Lung microvascular endothelial cell (primary cell): Measurements from ENCODE around the gene DHRSX. TPM values are rescaled to one million over a fixed set of nuclear protein-coding genes. Genes with fewer than 3 reads are reported as not detected.
"Not testable (repeated sequence)": the region's sequence is repeated elsewhere in the genome, so short reads cannot be mapped to it uniquely, and the experiment has no call there.

Experiments used
- DNase-seq, 2 donors: peaks; one replicate each; pipeline versions ENCODE4 v3.0.0 to v3.0.0-alpha.2; 2010; ENCODE audit warnings: low read depth in 2 of 2
- total RNA-seq: library from RNA; depleted of rRNA; stranded (reverse); fragments of >200 nt; gene quantifications from 2 replicates; pipeline ENCODE4 v1.2.1, GENCODE V29; 2014

The DHRSX gene
- total RNA-seq, 1 donor from 2014 or later: 23.6 TPM

DNA sequence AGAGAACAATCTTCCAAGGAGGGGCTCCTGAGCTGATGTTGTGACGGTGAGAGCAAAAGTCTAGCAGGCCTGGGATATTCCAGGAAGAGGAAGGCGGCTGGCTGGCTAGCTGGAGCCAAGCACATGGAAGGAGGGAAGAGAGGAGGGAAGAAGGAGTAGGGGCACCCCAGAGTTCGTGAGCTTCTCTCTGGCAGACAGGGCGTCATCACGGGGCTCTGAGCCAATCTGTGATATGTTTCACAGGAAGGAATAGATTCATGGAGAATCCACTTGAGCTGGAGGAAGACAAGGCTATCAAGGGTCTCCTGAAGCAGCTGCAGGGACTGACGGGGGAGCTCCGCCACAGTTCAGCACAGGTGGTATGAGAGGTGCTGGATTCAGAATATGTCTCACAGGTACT lies 73.6 kb downstream of the DHRSX start:
- no peak for DNase-seq

DNA sequence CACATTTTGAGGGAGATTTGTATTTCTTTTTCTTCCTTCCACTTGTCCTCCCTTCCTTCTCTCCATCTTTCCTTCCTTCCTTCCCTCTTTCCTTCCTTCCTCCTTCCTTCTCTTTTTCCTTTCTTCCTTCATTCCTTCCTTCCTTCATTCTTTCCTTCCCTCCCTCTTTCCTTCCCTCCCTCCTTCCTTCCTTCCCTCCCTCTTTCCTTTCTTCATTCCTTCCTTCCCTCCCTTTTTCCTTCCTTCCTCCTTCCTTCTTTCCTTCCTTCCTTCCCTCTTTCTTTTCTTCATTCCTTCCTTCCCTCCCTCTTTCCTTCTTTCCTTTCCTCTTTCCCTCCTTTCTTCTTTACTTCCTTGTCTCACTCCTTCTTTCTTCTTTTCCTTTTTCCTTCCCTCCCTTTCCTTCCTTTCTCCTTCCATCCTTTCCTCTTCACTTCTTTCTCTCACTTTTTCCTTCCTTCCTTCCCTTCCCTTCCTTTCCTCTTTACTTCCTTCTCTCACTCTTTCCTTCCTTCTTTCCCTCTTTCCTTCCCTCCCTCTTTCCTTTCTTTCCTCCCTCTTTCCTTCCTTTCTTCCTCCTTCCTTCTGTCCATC lies 74.4 kb downstream of the DHRSX start:
- no peak for DNase-seq

DNA sequence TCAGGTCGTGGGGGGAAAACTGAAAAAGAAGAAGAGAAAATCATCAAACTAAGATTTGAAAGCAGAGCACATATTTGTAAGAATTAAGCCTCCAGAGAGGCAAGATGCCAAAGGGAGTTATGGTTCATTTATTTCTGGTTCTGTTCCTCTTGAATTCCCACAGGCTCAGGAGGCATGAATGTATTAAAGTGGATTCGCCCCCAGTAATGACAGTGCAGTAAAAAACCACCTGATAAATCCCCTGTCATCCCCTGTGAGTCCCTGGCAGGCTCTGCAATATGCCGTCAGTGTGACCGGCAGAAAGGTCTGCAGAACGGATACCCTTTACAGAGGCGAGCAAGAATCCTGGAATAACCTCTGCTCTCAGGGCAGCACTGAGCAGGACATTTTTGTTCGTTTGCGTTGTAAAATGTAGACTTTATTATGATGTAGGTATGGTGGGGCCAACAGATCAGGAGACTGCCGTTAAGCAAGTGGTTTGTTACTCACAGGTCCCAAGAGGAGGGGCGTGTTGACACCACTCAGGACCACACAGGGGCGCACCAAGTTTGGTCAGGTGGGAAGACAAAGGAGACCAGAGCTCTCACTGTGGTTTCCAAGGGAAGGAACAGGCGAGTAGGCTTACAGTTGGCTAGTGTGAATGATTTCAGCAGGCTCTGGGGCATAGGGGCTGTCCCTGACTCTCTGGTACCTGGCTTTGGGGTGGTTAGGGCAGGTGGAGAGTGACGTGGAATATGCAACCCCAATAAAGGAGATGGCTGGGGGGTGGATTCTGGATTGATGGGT lies 75.3 kb downstream of the DHRSX start:
- no peak for DNase-seq

DNA sequence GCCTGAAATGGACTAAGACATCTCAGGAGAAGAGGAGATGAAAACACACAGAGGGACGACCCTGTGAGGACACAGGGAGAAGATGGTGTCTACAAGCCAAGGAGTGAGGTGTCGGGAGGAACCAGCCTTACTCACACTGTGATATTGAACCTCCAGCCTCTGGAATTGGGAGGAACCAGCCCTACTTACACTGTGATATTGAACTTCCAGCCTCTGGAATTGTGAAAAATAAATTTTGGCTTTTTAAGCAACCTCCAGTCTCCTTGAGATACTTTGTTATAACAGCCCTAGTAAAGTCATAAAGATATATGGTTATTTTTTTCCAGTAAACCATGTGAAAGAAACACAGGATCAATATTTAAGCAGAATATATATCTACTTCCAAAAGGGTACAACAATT lies 76.5 kb downstream of the DHRSX start:
- DNase-seq: no peak

DNA sequence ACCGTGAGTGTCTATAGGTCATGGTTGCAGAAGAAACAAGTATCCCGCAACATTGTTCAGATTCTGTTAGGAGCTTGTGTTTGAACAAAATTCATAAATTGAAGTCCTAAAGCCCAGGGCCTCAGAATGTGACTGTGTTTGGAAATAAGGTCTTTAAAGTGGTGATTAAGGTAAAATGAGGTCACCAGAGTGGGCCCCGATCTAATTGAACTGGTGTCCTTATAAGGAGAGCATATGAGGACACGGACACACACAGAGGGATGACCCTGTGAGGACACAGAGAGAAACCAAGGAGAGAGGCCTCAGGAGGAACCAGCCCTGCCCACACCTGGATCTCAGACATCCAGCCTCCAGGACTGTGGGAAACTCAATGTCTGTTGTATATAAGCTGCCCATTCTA lies 76.9 kb downstream of the DHRSX start:
- DNase-seq: no peak

DNA sequence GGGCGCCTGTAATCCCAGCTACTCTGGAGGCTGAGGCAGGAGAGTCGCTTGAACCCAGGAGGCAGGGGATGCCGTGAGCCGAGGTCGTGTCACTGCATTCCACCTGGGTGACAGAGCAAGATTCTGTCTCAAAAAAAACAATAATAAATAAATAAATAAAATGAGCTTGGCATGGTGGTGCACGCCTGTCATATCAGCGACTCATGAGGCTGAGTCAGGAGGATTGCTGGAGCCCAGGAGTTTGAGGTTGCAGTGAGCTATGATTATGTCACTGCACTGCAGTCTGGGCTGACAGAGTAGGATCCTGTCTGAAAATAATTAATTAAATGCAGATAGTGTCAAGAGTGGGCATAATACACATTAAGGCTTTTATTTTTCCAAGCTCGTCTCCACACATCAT lies 77.5 kb downstream of the DHRSX start:
- peak in 1 of 2 donors; percentile 1 for DNase-seq

DNA sequence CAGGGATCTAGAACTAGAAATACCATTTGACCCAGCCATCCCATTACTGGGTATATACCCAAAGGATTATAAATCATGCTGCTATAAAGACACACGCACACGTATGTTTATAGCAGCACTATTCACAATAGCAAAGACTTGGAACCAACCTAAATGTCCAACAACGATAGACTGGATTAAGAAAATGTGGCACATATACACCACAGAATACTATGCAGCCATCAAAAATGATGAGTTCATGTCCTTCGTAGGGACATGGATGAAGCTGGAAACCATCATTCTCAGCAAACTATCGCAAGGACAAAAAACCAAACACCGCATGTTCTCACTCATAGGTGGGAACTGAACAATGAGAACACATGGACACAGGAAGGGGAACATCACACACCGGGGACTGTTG lies 81.4 kb downstream of the DHRSX start:
- DNase-seq: not testable (repeated sequence)

DNA sequence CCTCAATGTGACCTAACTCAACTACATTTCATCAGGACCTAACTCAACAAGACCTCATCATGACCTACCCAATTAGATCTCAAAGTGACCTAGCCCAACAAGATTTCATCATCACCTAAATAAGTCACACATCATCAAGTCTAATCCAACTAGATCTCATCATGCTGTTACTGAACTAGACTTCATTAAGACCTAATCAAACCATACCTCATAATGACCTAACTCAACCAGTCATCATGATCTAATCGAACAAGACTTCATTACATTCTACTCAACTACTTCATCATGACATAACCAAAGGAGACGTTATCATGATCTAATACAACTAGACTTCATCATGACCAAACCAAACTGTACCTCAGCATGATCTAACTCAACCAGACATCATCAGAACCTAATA lies 82.8 kb downstream of the DHRSX start:
- no peak for DNase-seq

DNA sequence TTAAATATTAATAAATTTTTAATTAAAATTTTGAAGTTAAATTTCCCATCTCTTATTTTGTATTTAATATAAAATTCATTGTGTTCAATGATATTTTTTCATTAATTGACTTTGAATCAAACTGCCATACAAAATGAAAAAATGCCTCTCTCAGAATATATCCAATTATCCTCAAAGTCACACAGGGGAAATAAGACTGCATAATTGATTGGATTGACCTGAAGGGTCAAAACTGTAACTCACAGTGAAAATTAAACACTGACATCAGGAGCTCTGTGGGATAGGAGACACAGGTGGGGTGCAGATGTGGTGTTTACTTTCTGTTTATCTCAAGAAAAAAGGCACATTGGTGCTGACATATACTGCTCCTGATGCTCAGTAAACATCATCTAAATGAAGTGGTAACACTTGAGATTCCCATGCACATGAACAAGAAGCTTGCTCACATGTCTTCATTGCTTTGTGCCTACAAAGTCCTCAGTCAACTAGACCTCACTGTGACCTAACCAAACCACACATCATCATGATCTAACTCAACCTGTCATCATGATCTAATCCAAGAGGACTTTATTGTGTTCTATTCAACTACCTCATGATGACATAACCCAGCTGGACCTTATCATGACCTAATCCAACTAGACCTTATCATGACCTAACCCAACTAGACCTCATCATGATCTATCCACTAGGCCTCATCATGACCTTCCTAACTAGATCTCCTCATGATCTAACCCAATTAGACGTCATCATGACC lies 83.7 kb downstream of the DHRSX start:
- no peak for DNase-seq

DNA sequence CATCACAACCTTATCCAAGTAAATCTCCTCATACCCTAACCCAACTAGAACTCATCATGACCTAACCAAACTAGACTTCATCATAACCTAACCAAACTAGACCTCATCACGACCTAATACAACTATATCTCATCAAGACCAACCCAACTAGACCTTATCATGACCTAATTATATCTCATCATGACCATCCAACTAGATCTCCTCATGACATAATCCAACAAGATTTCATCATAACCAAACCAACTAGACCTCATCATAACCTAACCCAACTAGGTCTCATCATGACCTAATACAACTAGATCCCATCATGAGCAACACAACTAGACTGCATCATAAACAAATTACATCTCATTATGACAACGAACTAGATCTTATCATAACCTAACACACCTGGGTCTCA lies 86.4 kb downstream of the DHRSX start:
- no peak for DNase-seq

DNA sequence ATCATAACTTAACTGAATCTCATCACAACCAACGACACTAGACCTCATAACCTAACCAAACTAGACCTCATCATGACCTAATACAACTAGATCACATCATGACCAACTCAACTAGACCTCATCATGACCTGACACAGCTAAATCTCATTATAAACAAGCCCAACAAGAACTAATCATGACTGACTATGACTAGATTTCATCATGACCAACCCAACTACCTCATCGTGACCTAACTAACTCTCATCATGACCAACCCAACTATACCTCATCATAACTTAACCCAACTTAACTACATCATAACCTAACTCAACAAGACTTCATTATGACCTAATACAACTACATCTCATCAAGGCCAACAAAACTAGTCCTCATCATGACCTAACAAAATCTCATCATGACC lies 86.8 kb downstream of the DHRSX start:
- DNase-seq: no peak

DNA sequence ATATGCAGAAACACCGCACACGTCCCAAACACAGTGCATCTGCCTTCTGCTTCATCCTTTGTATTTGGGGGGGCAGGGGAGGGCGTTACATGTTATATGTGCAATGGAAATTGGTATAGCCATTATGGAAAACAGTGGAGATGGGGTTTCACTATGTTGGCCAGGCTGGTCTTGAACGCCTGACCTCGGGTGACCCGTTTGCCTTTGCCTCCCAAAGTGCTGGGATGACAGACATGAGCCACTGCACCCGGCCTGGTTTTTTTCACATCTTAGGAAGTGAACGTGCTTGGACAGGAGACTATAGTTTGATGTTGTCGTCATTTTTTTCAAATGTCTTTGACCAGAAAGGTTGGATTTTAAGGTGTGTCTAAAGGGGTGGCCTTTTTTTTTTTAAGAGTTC lies 88.6 kb downstream of the DHRSX start:
- no peak for DNase-seq

DNA sequence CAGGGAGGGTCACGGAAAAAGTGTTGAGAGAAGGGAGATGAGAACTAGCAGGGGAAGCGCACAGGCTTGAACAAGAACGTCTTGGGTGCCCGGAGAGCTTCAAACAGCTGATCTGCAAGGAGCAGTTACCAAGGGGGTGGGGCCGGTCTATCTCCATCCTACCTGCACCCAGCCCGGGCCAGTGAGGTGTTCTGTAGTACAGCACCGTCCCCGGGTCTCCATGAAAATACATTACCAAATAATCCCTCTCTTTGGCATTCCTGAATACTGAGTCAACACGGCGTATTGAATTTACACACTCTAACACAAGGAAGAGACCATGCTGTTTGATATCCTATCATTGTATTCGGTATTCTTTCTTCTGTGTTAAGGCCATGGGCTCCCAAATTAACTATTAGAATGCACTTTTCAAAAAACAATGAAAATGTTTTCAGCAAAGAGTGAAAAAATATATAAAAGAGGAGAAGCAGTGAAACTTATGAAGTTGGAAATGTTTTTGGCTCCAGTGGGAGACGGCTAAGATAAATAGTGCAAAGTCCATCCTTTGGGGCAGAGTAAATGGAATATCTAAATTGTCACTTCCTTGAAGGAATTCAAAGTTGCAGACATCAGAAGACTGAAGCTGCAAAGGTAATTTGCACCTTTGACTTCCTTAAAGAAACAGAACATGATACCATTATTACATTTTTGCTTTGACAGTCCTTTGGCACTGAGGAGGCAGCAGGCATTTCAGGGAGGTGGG lies 90.3 kb downstream of the DHRSX start:
- no peak for DNase-seq

DNA sequence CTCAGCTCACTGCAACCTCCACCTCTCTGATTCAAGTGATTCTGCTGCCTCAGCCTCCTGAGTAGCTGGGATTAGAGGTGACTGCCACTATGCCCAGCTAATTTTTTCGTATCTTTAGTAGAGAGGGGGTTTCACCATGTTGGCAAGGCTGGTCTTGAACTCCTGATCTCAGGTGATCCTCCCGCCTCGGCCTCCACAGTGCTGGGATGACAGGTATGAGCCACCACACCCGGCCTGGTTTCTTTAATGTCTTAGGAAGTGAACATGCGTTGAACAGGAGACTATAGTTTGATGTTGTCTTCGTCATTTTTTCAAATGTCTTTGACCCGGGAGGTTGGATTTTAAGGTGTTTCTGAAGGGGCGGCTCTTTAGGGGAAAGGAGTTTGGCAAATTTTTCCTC lies 91.0 kb downstream of the DHRSX start:
- no peak for DNase-seq

DNA sequence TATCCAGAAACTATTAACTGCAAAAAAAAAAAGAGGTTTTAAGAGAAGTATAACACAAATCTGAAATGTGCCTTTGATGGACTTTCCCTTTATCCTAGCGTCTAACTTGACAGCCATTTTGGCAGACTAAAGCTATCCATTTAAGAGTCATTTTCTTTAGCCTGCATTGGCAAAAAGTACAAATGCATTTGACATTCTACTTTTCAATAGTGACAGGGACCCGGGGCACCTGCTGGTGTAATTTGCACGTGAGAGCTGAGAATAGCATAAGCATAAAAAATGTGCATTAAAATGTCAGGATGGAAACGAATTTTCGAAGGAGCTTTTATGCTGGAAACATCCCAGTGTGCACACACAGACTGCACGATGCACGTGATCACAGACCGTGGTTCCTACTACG lies 91.9 kb downstream of the DHRSX start:
- DNase-seq: no peak

DNA sequence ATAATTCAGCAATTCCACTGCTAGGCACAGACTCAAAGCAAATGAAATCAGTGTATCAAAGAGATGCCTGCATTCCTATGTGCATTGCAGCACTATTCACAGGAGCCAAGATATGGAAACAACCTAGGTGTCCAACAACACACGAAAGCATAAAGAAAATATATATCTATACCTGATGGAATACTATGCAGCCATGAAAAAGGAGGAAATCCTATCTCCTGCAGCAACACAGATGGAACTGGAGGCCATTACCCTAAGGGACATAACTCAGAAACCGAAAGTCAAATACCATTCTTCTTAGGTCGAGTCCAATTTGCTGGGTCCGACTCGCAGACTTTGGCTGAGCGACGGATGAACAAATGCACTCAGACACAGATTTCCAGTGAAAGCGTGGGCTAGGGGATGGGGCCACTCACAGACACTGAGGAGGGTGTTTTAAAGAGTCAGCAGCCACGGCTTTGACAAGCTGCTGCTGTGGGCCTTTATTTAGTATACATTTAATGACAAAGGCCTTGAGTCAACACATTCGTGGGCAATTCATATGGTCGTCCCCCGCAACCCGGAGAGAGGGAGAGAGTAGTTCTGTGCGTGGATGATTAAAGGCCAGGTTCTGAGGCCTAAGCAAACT lies 93.8 kb downstream of the DHRSX start:
- DNase-seq: no peak

DNA sequence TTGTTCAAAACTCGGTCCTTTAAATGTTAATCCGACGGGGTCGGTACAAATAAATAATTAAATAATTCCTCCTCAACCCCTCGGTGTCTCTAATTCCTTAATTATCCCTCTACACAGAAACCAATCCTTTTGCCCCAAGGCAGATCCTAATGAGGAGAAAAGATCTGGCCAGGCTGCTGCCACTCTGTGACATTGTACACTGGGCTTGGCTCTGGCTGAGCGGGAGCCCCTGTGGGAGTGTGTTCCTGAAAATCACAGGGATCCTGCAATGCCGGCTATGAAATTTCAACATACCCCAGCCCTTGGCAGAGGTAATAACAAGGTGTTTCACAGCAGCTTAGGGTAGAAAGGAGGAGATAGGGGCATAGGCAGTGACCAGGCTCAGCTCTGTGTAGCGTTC lies 96.0 kb downstream of the DHRSX start:
- no peak for DNase-seq

DNA sequence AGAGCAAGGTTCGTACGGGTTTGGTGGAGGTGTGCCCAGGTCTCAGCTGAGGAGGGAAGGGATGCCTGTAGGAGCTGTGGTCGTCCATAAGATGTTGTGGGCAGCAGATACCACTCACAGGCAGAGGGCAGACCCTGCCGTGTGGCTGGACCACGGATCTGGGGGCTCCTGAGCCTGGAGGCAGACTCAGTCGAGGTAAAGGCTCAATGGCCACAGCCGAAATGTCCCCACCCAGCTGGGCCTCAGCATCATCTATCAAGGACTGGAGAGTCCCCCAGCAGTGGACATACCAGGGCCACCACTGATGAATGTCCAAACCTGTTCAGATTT lies 98.5 kb downstream of the DHRSX start:
- no peak for DNase-seq

DNA sequence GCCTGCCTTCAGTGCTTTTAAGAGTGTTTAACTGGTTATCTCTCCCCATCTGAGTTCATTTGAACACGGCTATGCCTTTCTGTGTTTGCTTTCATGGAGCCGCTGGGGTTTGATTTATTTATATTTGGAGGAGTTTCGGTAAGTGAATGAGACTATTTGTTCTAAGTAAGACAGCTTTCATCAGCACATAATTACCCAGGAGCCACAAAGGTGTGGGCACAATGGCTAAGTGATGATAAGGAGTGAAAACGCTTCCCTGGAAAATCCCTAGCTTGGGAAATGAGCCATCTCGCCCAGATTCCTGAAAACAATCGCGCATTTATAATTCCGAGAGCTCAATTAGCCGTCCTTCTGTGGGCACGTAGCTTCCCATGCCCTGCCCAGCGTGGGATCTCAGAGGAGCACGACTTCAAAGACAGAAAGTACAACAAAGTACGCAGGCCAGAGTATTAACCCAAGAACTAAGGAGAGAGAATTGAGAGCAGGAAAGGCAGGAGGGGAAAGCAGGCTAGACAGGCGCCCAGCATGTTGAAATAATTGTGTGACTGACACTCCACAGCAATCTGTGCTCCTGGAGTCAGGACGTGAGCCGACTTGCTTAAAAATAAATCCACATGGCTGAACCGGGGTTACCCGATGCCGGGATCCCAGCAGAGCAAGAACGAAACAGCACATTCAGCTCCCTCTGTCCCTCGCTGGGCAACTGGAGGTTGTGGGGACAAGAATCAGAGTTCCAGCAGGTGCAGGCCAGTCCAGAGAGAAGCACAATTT lies 99.0 kb downstream of the DHRSX start:
- DNase-seq: peak in 1 of 2 donors; percentile 39

DNA sequence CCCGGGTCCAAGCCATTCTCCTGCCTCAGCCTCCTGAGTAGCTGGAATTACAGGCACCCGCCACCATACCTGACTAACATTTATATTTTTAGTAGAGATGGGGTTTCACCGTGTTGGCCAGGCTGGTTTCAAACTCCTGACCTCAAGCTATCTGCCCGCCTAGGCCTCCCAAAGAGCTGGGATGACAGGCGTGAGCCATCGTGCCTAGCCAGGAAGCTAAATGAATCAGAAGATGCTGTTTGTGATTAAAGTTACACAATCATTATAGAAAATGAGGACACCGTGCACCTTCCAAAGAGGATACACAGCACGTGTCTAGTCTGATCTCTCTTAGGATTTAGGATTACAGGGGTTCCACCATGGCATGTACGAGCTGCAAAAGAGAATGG lies 99.6 kb downstream of the DHRSX start:
- DNase-seq: no peak

DNA sequence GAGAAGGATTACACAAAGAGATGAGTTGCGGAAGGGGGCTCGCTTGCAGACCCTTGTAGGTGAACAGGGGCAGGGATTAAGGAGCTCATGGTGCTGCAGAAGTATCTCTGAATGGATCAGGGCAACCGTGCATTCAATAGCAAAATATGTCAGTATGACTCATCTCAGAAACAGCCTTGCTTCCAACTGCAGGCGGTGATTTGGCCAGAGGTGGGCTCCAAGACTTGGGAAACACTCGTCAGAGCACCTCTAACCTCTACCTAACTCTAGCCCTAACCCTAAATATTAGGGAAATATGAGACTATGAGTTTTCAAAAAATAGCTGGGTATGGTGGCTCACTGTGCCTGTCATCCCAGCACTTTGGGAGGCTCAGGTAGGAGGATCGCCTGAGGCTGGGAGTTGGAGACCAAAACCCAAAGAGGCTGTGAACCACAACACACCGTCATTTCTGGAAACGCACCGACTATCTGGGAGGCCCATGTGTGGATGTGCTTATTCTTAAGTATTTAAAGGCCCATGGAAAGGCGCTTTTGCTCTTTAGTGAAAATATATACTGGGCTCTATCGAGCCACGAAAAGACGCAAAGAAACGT lies 102.6 kb downstream of the DHRSX start:
- peak in 1 of 2 donors; percentile 28 for DNase-seq
